SK-N-SH treated with all-trans-retinoic acid at 6 μM for 48 hours (cell line): ENCODE measurements around the gene MYO9A.

Experiments
- ATAC-seq: fragments of 200-7000 bp; cut with Tn5 transposase; 3 replicates; pipeline ENCODE4 v1.9.1; 2020; ENCODE audit warnings: mild to moderate bottlenecking, moderate library complexity
- ARNTL ChIP-seq: fragments of 450-650 bp; formaldehyde crosslinking; IDR thresholded peaks from 2 replicates; pipeline ENCODE4 v1.5.0; 2020; ENCODE audit warnings: low read depth, mild to moderate bottlenecking, moderate library complexity, borderline replicate concordance
- BACH2 ChIP-seq: fragments of 250-450 bp; sonication (Bioruptor Pico); IDR thresholded peaks from 2 replicates; pipeline ENCODE4 v1.9.0; 2021; ENCODE audit warnings: mild to moderate bottlenecking, borderline replicate concordance
- CREB5 ChIP-seq: fragments of 250-450 bp; sonication (Bioruptor Pico); IDR thresholded peaks from 2 replicates; pipeline ENCODE4 v1.5.1; 2020; ENCODE audit warnings: low read depth, mild to moderate bottlenecking, moderate library complexity
- CSDC2 ChIP-seq: fragments of 250-450 bp; sonication (Bioruptor Pico); IDR thresholded peaks from 2 replicates; pipeline ENCODE4 v1.5.0; 2020; ENCODE audit warnings: mild to moderate bottlenecking, moderate library complexity
- ESRRG ChIP-seq: fragments of 250-450 bp; sonication (Bioruptor Pico); IDR thresholded peaks from 2 replicates; pipeline ENCODE4 v1.6.1; 2021; ENCODE audit warnings: mild to moderate bottlenecking
- GLIS3 ChIP-seq: fragments of 250-450 bp; sonication (Bioruptor Pico); IDR thresholded peaks from 2 replicates; pipeline ENCODE4 v1.5.0; 2020; ENCODE audit warnings: mild to moderate bottlenecking, moderate library complexity
- ISL1 ChIP-seq: fragments of 250-450 bp; sonication (Bioruptor Pico); IDR thresholded peaks from 2 replicates; pipeline ENCODE4 v2.1.2; 2022; ENCODE audit warnings: mild to moderate bottlenecking, moderate library complexity
- PPARA ChIP-seq: fragments of 250-450 bp; sonication (Bioruptor Pico); IDR thresholded peaks from 2 replicates; pipeline ENCODE4 v1.5.0; 2020; ENCODE audit warnings: mild to moderate bottlenecking, borderline replicate concordance
- RARB ChIP-seq: fragments of 250-450 bp; sonication (Bioruptor Pico); IDR thresholded peaks from 2 replicates; pipeline ENCODE4 v1.8.0; 2021; ENCODE audit warnings: mild to moderate bottlenecking, moderate library complexity
- SNAI2 ChIP-seq: fragments of 250-450 bp; sonication (Bioruptor Pico); IDR thresholded peaks from 2 replicates; pipeline ENCODE4 v1.5.0; 2020; ENCODE audit warnings: mild to moderate bottlenecking, moderate library complexity
- TCF4 ChIP-seq: fragments of 250-450 bp; sonication (Bioruptor Pico); IDR thresholded peaks from 2 replicates; pipeline ENCODE4 v1.8.0; 2021; ENCODE audit warnings: mild to moderate bottlenecking, moderate library complexity, borderline replicate concordance
- TOX ChIP-seq: fragments of 250-450 bp; sonication (Bioruptor Pico); IDR thresholded peaks from 2 replicates; pipeline ENCODE4 v1.8.0; 2021; ENCODE audit warnings: mild to moderate bottlenecking, moderate library complexity, borderline replicate concordance
- TSHZ2 ChIP-seq: fragments of 250-450 bp; sonication (Bioruptor Pico); IDR thresholded peaks from 2 replicates; pipeline ENCODE4 v1.5.0; 2020; ENCODE audit warnings: mild to moderate bottlenecking, moderate library complexity
- ZC3H10 ChIP-seq: fragments of 250-450 bp; sonication (Bioruptor Pico); IDR thresholded peaks from 2 replicates; pipeline ENCODE4 v1.5.1; 2021; ENCODE audit warnings: mild to moderate bottlenecking, moderate library complexity
- ZFP3 ChIP-seq: fragments of 250-450 bp; sonication (Bioruptor Pico); IDR thresholded peaks from 2 replicates; pipeline ENCODE4 v1.5.0; 2020; ENCODE audit warnings: mild to moderate bottlenecking, moderate library complexity
- ZFP30 ChIP-seq: fragments of 450-650 bp; formaldehyde crosslinking; IDR thresholded peaks from 2 replicates; pipeline ENCODE4 v1.5.0; 2022; ENCODE audit warnings: mild to moderate bottlenecking, moderate library complexity
- ZNF565 ChIP-seq: fragments of 450-650 bp; formaldehyde crosslinking; conservative IDR thresholded peaks from 2 replicates; pipeline ENCODE4 v1.5.0; 2020; ENCODE audit warnings: low read depth, mild to moderate bottlenecking, moderate library complexity
- ZNF70 ChIP-seq: fragments of 450-650 bp; formaldehyde crosslinking; IDR thresholded peaks from 2 replicates; pipeline ENCODE4 v1.5.0; 2020; ENCODE audit warnings: mild to moderate bottlenecking, moderate library complexity
- ZNF8 ChIP-seq: fragments of 450-650 bp; formaldehyde crosslinking; IDR thresholded peaks from 2 replicates; pipeline ENCODE4 v1.5.0; 2020; ENCODE audit warnings: mild to moderate bottlenecking, moderate library complexity
- TF ChIP-seq, protein P1 (sequence below): fragments of 250-450 bp; sonication (Bioruptor Pico); IDR thresholded peaks from 2 replicates; pipeline ENCODE4 v1.5.1; 2021; ENCODE audit warnings: mild to moderate bottlenecking, moderate library complexity
- TF ChIP-seq, protein P2 (sequence below): fragments of 250-450 bp; sonication (Bioruptor Pico); IDR thresholded peaks from 2 replicates; pipeline ENCODE4 v1.8.0; 2021; ENCODE audit warnings: low read depth, mild to moderate bottlenecking, moderate library complexity, borderline replicate concordance

The MYO9A gene

DNA sequence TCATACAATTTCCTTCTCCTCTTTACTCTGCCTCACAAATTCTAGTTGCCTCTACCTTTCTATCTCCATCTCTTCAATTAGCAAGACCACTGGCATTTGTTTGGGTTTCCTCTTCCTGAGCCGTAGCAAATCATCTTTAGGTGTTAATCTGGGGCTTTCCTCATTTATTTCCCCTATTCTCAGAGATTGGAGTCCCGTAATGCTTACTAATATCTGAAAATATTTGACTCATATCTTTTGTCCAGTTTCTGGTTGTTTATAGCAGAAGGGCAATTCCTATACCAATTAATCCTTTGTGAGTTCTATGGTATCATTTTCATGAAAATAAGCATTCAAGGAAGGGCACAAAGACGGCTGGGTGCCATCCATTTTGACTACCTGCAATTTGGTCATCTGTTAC, 203.9 kb downstream of the MYO9A start:
- TF ChIP-seq PPARA (CRISPR knock-in tag) (no peak), ARNTL (CRISPR knock-in tag) (no peak), ZNF565 (CRISPR knock-in tag) (no peak), ZC3H10 (no peak), ZNF8 (CRISPR knock-in tag) (no peak), CREB5 (CRISPR knock-in tag) (no peak), TSHZ2 (CRISPR knock-in tag) (no peak)
- no peak for ATAC-seq

DNA sequence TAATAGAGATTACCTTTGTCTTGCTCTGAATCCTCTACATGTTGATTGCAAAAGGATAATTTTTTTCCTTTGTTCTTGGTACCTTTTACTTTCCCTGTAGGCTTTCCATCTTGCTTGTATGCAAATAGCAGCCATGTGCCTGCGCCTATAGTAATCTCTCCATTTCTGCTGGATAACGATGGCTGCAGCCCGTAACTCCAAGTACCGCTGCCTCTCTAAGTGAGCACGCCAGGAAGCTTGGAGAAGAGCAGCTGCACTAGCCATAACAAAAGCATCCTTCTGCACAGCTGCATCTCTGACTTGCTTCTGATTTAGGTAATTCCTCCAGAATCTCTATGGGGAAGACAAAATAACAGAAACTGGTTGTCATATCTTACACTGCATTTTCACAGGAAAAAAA, 218.3 kb downstream of the MYO9A start:
- TF ChIP-seq ZNF70 (no peak), CSDC2 (CRISPR knock-in tag) (no peak), GLIS3 (CRISPR knock-in tag) (no peak), ZFP30 (CRISPR knock-in tag) (no peak), TCF4 (CRISPR knock-in tag) (no peak), ESRRG (no peak), ARNTL (CRISPR knock-in tag) (no peak), ZNF8 (CRISPR knock-in tag) (no peak), ISL1 (CRISPR knock-in tag) (no peak), ZC3H10 (no peak), ZFP3 (no peak), RARB (CRISPR knock-in tag) (no peak), PPARA (CRISPR knock-in tag) (no peak), TSHZ2 (CRISPR knock-in tag) (no peak), TOX (no peak), BACH2 (no peak), SNAI2 (no peak), CREB5 (CRISPR knock-in tag) (no peak)
- TF ChIP-seq, protein P1, sequence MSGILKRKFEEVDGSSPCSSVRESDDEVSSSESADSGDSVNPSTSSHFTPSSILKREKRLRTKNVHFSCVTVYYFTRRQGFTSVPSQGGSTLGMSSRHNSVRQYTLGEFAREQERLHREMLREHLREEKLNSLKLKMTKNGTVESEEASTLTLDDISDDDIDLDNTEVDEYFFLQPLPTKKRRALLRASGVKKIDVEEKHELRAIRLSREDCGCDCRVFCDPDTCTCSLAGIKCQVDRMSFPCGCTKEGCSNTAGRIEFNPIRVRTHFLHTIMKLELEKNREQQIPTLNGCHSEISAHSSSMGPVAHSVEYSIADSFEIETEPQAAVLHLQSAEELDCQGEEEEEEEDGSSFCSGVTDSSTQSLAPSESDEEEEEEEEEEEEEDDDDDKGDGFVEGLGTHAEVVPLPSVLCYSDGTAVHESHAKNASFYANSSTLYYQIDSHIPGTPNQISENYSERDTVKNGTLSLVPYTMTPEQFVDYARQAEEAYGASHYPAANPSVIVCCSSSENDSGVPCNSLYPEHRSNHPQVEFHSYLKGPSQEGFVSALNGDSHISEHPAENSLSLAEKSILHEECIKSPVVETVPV (CRISPR knock-in tag), result no peak
- TF ChIP-seq, protein P2, sequence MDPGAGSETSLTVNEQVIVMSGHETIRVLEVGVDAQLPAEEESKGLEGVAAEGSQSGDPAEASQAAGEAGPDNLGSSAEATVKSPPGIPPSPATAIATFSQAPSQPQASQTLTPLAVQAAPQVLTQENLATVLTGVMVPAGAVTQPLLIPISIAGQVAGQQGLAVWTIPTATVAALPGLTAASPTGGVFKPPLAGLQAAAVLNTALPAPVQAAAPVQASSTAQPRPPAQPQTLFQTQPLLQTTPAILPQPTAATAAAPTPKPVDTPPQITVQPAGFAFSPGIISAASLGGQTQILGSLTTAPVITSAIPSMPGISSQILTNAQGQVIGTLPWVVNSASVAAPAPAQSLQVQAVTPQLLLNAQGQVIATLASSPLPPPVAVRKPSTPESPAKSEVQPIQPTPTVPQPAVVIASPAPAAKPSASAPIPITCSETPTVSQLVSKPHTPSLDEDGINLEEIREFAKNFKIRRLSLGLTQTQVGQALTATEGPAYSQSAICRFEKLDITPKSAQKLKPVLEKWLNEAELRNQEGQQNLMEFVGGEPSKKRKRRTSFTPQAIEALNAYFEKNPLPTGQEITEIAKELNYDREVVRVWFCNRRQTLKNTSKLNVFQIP, result no peak
- no peak for ATAC-seq
